GM03348 (cell line): ENCODE measurements around the gene ARHGAP26.

Source experiments
- DNase-seq: peaks from one replicate; pipeline ENCODE4 v3.0.0; 2012; ENCODE audit warnings: low spot score

ARHGAP26 gene

DNA sequence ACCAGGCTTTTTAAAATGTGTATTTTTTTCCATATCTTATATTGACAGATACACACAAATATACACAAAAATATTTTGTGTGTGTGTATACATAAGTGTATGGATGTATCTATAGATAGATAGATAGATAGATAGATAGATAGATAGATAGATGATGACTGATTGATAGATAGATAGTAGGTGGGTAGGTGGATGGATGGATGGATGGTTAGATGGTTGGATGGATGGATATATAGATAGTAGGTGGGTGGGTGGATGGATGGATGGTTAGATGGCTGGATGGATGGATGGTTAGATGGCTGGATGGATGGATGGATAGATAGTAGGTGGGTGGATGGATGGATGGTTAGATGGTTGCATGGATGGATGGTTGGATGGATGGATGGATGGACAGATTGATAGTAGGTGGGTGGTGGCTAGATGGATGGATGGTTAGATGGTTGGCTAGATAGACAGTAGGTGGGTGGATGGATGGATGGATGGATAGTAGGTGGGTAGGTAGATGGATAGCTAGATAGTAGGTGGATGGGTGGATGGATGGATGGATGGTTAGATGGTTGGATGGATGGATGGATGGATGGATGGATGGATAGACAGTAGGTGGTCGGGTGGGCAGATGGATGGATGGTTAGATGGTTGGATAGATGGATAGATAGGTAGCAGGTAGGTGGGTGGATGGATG lies 477.1 kb downstream of the ARHGAP26 start:
- DNase-seq, result no peak

DNA sequence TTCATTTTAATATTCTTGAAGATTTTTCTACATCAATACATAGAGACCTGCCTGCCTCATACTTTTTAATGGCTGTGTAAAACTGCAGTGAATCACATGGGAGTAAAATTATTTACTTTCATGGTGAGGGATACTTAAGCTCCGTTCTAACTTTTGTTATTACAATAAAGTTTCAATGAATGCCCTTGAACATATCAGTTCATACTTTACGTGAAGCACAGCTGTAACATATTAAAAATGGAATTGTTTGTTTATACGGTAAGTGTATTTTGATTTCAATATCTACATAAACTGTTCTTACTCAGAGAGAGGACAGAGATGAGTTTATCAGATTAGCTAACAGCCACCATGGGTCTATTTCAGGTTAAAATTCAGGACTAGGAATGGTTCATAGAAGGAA lies 478.2 kb downstream of the ARHGAP26 start:
- DNase-seq, result no peak

DNA sequence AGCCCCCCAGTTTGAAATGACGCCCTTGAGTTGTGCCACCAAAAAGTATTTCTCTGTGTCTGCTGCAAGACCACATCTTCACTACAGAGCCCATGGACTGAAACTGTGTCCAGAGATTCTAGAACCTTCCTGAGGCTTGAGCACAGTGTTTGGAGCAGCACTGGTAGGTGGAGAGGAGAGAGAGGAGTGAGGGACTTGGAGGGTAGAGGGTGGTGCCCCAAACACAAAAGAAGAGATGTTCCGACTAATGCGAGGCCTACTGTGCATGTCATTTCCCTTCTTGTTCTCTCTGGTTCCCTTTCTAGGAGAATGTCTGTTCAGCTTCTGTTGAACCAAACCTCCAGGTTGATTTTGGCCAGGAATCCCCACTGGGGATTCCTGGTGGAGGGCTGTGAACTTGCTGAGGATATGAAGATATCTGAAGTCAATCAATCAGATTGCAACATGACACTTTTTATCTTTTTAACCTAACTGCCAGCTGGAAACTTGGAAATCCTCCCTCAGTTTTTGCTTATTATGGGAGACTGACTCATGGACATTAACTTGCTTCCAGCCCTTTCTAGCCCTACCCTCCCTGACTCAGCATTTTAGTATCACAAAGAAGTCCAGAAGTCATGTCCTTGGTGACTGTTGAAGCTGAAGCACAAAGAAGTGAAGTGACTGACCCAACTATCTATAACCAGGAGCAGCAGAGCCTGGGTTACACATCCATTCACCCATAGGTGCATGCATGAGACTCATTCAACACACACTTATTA lies 478.8 kb downstream of the ARHGAP26 start:
- peak; percentile 72 for DNase-seq

DNA sequence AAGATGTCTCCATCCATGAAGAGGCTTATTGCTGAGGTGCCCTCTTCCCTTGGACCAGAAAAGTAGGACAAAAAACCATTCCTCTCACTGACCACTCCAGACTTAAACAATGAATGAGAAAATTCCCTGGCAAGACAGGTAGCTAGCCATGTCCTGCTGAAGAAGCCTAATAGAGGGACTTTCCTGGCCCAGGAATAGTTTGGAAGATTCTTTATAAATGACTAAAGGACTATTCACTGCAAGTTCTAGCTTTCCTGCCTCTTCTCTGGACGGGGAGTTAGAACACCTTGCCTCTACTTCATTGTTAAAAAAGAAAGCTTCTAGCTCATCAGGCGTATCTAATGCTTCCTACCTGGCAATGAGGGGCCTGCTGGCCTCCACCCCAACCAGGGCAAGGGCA lies 479.7 kb downstream of the ARHGAP26 start:
- DNase-seq, result no peak

DNA sequence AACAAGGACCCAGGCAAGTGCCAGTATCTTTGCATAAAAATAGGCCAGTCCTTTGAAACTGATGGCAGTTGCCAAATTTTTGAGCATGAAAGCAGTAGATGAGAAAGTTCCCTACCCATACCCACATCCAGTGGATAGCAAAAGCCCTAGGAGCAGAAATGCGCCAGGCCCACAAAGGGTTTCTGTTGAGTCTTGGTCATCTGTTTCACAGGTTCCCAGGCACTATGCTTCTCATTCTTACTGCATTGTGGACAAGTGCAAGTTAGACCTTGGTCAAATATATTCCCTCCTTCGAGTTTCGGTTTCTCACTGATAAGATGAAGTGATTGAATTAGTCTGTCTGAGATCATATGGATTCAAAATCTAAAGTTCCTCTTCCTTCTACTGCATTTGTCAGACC lies 481.0 kb downstream of the ARHGAP26 start:
- DNase-seq, result no peak

DNA sequence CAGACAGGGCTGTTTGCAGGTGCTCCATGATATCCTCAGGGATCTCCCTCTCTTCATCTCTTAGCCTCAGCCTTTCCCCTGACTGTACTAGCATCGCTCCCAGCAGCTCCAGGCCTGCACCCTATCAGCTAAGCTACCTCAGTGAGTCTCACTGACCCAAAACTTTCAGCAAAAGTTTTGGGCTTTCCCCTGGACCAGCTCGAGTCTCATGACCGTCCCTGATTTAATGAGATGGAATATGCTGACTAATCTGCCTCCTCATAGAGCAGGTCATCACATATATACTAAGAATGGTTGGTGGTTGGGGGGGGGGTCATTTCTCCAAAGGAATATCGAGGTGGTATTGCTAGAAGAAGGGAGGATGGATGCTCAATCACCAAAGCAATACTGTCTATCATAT lies 481.8 kb downstream of the ARHGAP26 start:
- no peak for DNase-seq

DNA sequence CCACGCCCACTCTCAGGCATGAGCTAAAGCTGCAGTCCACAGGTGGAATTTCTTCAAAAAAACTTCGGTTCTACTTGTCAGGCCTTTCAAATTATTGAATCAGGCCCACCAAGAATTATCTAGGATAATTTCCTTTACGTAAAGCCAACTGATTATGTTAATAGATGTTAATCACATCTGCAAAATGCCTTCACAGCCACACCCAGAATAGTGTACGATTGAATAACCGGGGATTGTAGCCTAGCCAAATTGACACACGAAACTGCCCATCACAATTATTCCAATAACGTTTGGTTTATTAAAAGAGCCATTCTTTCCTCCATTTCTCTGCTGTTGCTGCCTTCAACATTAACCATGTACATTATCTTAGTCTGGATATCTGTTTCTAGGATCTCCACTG lies 484.6 kb downstream of the ARHGAP26 start:
- DNase-seq, result no peak

DNA sequence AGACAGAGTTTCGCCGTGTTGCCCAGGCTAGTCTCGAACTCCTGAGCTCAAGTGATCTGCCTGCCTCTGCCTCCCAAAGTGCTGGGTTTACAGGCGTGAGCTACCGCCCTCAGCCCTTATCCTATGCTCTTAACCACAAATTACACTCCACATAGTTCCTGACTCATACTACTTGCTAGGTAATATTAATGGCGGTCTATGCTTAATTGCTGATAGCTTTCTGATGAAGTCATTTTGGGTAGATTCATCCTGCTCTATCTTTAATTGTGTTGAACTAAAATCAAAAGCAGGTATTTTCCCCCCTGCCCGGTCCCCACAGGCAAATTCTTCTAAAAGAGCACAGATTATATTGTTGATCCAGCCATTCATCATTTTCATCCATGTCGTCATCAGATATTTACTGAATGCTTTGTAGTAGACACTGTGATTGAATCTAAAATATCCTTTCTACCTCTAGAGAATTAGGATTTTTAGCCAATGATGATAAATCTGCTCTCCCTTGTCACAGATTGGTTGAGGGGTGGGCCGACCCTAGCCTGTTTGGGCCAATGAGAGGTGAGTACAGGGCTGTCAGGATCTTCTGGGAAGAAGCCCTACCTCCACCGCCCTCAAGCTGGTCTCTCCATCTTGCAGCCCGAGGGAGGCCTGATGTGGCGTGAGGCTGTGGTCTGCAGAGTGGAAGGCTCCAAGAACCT lies 488.5 kb downstream of the ARHGAP26 start:
- no peak for DNase-seq

DNA sequence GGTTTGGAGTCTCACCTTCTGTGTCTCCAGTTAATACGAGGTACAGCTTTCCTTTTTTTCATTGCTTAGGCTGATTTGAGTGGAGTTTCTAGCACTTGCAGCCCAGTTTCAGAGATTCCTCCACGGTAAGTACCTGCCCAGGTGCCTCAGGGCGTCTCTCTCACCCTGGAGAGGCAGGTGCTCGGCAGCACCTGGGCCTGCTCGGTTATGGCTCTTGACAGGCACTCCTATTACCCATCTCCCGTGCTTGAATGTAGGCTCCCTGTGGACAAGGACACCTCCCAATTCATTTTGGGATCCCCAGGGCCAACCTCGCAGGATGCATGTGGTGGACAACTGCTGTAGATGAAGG lies 489.1 kb downstream of the ARHGAP26 start:
- no peak for DNase-seq

DNA sequence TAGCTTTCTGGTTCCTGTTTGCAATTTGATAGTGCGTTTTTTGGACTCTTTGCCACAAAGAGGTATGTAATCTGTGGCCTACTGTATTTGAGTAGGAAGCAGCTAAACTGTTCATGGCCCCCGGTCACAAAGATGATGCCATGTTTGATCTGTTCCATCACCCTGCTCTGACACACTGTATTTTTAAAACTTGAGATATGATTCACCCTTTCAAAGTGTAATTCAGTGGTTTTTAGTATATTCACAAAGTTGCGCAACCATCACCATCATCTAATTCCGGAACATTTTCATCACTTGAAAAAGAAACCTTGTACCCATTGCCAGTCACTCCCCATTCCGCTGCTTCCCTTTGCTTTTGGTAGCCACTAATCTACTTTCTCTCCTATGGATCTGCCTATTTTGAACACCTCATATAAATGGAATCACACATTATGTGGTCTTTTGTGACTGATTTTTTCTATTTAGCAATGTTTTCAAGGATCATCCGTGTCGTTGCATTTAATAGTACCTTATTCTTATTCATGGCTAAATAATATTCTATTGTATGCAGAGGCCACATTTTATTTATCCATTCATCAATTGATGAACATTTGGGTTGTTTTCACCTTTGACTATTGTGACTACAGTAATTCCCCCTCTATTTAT lies 491.7 kb downstream of the ARHGAP26 start:
- DNase-seq, result no peak

DNA sequence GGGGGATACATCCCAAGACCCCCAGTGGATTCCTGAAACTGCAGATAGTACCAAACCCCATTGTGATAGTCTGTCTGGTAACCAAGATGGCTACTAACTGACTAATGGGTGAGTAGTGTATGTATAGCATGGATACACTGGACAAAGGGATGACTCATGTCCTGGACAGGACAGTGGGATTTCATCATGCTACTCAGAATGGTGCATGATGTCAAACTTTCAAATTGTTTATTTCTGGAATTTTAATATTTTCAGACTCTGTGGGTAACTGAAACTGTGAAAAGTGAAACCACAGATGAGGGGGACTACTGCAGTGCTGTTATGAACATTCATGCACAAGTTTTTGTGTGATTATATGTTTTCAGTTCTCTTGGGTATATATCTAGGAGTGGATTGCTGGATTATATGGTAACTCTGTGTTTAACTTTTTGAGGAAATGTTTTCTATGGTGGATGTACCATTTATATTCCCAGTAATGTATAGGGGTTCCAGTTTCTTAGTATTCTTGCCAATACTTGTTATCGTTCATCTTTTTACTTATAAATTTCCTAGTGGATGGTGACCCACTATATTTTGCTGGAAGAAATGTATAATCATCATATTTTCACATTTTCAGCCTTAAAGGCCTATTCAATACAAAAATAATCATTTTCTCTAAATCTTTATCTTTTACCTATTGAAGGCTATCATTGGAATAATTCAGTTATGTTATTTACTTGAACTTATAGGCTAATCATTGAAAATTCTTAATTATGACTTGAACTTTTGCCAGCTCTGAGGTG lies 492.4 kb downstream of the ARHGAP26 start:
- peak; percentile 45 for DNase-seq

DNA sequence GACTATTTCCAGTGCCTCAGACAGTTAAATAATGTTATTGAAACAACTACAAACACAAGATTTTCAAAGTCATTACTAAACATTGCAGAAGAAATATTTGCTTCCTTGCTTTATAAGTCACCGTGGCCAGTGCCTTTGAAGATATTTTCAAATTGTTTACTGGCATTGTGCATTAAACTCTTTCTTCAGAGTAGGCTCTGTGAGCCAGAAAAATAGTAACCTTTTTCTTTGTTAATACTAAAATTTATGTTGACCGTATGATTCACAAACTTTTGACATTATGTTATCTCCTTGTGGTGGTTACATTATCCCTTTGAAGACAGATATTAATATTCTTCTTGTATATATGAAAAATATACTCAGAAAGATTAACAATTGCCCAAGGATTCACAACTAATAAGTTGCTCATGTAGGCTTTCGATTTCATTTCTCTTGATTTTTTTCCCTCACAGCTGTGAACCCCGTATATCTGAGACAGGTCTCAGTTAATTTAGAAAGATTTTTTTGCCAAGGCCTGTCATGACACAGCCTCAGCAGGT lies 493.2 kb downstream of the ARHGAP26 start:
- no peak for DNase-seq

DNA sequence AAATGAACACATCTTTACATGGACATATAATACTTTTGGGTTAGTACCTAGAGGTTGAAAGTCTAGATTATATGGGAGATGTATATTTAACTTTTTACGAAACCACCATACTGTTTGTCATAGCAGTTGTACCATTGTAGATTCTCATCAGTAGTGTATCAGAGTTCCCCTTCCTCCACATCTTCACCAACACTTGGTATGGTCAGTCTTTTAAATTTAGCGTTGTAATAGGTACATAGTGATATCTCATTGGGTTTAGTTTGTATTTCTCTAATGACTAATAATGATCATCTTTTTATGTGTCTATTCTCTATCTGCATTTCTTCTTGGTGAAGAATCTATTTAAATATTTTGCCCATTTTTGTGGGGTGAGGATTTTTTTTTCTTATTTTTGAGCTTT lies 495.8 kb downstream of the ARHGAP26 start:
- no peak for DNase-seq

DNA sequence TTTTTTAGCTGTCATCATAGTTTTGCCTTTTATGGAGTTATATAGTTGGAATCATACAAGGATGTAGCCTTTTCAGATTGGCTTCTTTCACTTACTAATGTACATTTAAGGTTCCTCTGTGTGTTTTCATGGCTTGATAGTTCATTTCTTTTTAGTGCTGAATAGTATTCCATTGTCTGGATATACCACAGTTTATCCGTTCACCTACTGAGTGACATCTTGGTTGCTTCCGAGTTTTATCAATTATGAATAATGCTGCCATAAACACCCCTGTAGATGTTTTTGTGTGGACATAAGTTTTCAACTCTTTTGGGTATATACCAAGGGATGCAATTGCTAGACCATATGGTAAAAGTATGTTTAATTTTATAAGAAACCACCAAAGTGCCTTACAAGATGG lies 497.0 kb downstream of the ARHGAP26 start:
- no peak for DNase-seq

DNA sequence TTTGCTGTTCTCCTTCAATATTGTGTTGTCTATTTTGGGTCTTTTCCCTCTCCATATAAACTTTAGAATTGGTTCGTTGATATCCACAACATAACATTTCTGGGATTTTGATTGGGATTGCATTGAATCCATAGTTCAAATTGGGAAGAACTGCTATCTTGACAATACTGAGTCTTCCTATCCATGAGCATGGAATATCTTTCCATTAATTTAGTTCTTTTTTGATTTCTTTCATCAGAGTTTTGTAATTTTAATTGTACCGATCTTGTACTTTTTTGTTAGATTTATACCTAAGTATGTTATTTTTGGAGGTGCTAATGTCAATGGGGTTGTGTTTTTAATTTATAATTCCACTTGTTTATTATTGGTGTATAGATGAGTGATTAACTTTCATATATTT lies 498.2 kb downstream of the ARHGAP26 start:
- DNase-seq, result no peak

DNA sequence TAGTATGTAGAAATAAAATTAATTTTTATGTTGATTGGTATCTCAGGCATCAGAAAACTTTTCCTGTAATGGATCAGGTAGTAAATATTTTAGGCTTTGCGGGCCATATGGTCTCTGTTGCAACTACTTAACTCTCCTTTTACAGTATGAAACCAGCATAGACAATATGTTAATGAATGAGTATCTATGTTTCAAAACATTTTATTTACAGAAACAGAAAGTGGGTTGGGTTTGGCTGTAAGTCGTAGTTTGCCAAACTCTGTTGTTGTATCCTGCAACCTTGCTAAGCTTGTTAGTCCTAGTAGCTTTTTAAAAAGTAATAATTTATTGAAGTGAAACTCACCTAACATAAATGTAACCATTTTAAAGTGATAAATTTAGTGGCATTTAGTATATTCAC lies 501.3 kb downstream of the ARHGAP26 start:
- no peak for DNase-seq

DNA sequence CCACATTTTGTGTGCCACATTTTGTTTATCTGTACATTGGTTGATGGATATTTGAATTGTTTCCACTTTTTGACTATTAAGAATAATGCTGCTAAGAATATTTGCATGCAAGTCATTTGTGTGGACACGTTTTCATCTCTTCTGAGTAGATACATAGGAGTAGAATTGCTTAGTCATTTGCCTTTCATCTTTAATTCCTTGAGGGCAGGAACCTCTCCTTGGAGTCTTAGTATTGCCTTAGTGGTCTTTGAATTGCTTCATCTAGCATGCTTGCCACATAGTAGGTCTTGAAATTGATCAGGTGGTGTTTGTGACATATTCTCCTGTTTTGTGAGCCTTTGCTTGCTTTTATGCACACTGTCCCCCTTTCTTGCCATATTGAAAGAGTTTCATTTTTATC lies 504.8 kb downstream of the ARHGAP26 start:
- no peak for DNase-seq

DNA sequence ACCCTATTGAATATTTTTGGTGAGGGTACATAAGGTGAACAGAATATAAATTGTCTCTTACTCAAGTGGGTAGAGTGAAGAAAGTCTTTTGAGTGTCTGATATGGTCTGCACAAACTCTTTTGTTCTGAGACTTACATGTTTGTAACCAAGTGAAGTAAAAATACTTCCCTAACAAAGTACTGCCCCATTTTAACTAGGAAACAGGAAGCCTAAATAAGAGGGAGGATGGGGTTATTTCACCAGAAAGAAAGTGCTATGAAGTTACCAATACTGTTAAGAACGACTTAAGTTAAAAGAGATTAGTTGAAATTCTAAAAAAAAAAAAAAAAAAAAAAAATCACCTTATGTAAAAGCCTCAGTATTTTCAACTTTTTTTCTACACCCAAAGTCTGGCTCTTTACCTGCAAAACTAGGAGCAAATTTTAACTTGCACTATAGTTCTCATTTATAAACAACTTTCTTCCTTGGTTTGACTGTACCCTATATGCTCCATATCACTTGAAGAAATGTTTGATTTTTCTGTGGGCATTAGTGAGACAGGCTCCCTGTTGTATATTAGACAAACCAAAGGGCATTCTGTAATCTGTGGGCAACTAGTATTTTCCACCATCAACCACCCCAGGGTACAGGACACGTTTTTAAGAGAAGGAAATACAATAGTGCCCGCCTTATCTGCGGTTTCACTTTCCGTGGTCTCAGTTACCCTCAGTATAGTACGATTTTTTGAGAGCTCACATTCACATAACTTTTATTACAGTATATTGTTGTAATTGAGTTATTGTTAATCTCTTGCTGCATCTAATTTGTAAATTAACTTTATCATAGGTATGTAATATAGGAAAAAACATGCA lies 505.6 kb downstream of the ARHGAP26 start:
- DNase-seq, result no peak

DNA sequence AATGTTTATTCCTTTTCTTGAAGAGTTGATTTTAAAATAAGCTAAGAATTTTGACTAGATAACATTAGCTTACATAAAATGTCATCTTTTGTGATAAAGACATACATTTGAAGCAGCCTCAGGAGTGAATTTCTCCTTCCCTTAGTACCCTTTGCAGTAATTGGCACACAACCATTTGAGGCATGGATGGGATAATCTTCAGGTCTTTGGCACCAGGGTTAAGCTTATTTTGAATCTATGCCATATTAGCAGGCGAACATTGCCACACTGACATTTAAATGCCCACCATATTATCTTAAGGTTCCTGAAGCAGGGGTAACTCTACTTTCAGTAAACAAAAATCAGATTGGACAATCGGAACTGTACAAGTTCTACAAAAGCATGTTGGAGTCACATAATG lies 507.4 kb downstream of the ARHGAP26 start:
- DNase-seq, result no peak
